HG02943 (cell line): ENCODE data around the gene MEIS1.

Experiments
- ATAC-seq: cut with Tn5 transposase; IDR thresholded peaks from one replicate; pipeline ENCODE4 v1.9.1; 2021; ENCODE audit warnings: mild to moderate bottlenecking, low read depth, moderate library complexity; ENCODE audit not compliant: unreplicated experiment

The MEIS1 gene

GRCh38 chr2:66497431-66498288, 62.7 kb downstream of the MEIS1 start:
- no peak for ATAC-seq

DNA sequence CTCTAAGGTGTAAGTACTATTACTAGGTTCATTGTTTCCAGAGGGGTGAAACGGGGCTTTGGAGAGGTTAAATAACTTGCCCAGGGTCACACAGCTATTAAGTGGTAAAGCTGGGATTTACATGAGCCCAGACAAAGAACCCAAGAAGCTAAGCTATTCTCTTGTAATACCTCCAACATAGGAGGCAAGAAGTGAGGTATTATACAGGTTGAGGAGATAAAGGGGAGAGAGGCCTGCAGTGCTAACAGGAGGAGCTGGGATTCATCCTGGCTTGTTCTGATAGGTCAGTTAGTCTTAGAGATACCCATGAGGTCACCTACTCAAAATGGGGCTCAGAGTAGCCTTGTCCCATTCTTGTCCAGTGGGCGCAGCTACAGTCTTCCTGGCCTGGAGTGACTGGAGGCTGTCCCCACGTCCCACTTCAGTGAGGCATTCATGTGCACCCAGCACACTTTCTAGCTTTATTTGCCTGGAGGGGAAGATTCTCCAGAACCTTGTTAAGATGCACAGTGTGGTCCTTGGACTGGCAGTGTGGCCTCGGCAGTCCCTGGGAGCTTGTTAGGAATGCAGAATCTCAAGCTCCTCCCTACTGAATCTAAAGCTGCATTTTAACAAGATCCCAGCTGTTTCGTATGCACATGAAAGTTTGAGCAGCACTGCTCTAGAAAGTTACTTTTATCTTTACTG, 63.5 kb downstream of the MEIS1 start:
- no peak for ATAC-seq

- ATAC-seq = no peak
Measured at GRCh38 chr2:66501267-66501666, 66.3 kb downstream of the MEIS1 start.

- ATAC-seq = no peak
Measured at GRCh38 chr2:66506265-66506664, 71.3 kb downstream of the MEIS1 start.

DNA sequence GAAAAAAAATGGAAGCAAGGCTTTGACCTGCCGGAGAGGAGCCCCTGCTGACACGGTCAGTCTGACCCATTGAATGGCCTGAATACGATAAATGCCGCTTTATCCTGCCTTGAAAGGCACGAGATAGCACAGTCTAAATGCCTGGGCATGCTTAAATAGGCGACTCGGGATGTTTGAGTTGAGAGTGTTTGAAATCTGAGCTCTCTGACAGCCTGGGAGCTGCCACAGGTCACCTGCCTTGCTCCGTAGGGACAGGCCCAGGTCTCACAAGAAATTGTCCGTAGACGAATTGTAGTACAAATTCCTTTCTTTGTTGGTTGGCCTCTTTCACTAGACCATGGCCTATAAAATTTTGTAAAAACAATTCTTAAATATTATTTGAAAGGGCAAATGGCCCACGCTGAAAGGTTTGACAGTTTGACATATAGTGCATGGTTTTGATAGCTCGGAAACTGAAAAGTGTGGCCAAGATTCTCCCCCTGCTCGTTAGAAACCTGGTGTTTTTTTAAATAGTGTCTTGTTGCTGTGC, 72.8 kb downstream of the MEIS1 start:
- no peak for ATAC-seq

DNA sequence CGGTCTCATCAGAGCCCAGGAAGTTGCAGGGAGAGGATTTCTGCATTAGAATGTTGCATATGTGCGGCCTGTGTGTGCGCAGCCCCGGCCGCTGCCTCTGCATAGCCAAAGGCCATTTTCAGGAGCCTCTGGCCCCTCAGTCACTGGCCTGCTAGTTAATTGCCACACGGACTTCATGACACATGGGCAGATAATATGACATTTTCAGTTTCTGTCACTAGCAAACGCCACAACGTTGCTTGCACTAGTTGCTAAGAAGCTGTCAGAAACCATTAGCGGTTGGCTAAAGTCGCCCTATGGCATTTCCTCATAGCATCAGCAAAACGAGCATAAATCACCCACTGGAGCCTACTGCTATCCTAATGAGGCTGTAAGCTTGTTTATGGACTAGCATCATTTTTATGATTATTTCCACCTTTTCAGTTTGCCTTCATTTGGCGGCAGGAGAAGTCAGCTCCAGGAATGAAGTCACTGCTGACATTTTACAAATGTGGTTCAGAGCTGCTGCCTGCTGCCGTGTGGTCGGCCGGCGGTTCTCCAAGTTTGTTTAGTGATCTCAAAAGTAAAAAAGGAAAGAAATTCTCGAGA, 73.7 kb downstream of the MEIS1 start:
- no peak for ATAC-seq

GRCh38 chr2:66509326-66509811, 74.4 kb downstream of the MEIS1 start:
- no peak for ATAC-seq

DNA sequence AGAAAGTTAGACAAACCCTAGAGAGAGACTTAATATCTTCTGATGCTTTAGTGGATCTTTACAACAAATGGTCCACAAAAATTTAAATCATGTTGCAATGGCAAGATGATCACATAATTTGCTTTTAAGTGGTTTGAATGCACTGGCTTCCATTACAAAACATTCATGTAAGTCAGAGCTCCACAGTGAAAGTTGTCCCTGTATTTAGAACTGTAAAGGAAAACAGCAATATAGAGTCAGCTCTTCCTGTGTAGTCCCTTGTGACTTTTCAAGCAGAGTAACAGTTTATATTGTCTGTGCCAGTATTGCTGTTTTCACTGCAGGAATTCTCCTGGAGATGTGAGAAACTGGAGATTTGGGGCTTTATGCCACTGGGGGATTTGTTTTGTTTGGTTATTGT, 77.7 kb downstream of the MEIS1 start:
- no peak for ATAC-seq

- no peak for ATAC-seq
Measured at GRCh38 chr2:66515743-66516142, 80.8 kb downstream of the MEIS1 start.

GRCh38 chr2:66516499-66516898, 81.6 kb downstream of the MEIS1 start:
- no peak for ATAC-seq

DNA sequence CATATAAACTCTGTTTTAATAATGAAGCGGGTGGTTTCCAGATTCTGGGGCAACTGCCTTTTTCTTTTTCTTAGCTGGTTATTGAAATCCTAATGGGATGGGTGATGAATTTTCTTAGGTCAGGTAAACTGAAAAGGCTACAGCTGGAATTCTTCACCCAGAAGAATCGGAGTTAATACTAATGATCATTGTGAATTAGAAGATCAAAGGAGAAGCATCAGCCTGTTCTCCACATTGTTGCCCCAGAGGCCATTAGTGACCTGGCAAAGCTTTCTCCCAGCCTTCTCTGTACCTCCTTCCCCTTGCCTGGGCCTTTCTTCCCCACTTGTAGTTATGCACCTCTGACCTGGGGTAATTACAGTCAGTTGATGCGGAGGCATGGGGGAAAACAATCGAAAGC, 82.8 kb downstream of the MEIS1 start:
- ATAC-seq = no peak

DNA sequence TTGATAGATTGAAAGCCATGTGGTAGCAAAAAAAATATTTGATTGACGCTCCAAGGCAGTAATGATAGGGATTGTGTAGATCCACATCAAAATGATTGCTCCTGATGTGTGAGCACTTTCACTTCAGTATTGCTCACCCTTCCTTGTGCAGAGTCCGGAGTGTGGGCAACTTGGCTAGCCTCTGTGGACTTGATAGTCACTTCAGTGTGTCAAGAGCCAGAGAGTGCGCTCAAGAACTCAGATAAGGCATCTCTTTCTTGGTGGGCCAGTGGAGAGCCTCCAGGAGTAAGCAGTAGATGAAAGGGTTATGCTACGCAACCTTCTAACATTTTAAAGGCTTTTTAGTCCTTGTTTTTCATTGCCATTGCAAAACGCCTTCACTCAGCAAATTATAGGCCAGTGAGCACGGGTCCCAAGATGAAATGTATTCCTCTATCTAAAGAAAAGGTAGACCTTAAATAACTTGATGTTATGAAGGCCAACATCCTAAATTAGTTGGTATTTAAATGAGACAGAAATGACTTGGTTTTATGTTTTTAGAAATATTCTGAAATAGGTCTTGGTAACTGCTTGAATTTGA, 84.4 kb downstream of the MEIS1 start:
- ATAC-seq = no peak

DNA sequence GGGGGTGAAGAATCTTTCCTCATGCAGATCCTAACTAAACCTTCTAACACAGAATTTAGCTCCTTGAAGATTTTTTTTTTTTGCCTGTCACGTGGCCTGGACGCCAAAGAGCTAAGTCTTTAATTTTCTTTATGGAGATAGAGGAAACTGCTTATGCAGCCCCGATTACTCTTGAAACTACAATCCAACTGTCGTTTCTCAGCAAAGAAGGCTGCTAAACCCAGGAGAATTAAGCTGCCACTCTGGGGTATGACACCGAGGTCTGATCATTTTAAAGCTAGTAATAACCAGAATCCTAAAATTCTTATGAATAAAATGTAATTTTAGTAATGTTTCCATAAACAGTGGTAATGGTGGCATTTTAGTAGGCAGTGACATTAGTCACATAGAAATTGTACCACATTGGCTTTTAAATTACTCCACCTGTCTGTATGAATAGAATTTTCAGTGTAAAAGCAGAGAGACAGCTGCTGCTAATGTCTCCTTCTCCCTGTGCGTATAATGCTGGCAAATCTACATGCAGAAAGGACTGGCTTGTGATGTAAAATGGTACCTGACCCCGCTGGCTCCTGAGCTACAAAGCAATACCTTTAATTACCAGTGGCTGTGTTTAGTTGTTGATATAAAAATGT, 86.5 kb downstream of the MEIS1 start:
- no peak for ATAC-seq

DNA sequence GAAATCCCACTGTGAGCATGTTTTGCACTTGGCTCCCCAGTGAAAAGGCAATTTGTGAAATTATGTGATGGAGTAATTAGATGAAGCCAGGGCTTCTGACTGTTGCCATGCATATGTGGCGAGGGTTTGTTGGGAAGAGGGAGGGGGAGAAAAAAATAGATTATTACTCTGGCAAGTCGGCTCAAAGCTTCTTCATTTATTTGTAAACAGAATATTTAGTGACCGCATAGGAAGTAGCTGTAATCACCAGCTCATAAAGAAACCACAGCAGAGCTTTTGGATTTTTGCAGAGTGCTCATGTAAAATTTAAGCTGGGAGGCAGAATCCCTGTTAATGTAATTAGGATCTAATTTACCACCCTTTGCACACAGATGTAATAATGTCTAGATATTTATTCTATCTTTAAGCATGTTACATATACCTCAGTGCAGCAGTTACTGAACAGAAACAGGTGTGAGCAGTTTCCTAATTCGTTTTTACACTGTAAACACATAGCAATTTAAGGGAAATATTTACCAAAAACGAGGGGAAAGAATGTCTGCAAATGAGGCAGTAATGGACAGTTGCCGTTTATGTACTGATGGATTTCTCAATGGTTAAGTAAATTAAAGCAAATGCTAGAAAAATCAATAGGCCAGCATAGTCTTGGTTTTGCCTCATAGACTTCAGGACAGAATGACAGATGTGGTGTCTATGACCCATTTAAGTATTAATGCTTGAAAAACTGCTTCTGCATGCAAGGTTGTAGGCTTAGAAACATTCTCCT, 87.9 kb downstream of the MEIS1 start:
- ATAC-seq = no peak

DNA sequence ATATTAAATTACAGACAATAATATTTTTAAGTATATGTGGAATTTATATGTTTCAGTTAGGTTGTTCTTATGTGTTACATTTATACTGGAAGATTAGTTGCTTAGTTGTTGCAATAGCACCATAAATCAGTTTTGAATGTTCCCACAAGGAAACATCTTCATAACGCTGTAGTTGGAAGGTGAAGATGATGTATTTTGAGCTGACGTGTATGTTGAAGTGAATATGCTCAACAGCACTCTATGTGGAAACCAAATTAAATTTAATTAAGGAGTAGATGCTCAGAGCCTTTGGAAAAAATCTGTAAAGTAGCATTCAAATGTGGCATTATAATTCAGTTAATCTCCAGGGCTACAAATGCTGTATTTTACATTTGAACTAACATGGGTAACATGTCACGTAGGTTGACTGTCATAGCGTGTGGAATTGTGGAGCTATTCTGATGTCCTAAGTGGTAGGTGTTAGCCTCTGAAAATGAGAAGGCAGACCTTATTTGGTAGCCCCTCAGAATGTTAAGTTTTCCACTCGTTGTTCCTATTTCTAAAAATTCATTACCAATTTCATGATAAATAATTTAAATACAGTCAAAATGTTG, 88.5 kb downstream of the MEIS1 start:
- ATAC-seq = no peak

GRCh38 chr2:66523990-66524389, 89.1 kb downstream of the MEIS1 start:
- no peak for ATAC-seq

DNA sequence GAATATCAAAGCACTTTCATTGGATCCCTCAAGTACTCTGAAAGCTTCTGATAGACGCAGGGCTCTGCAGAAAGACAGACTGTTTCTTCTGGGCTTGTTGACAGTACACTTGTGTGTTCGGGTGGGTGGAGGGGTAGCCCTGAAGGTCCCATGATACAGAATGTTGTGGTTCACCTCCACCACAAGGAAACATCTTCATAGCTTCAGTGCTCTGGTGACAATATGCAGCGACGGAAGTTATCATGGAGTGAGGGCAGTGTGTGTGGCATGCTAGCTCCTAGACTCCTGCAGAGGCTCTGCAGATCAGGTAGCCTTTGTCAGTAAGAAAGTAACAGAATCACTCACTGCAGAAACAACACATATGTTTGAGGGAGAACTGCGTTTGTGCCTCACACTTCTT, 90.7 kb downstream of the MEIS1 start:
- ATAC-seq = no peak

- ATAC-seq = no peak
Measured at GRCh38 chr2:66526180-66526579, 91.3 kb downstream of the MEIS1 start.

GRCh38 chr2:66528974-66529724, 94.2 kb downstream of the MEIS1 start:
- ATAC-seq = no peak
